Measurements from ENCODE around the gene SEMA4F.

GRCh38 chr2:74695663-74696062, 41.6 kb downstream of the SEMA4F start:
- TF ChIP-seq CTCF (IDR thresholded peaks at IDR 0.05) (no peak), POLR2A (IDR thresholded peaks at IDR 0.05) (no peak), POLR2AphosphoS5 (IDR thresholded peaks at IDR 0.05) (no peak)

Data from gastroesophageal sphincter (tissue), 3 donors.